Activated naive CD8-positive, alpha-beta T cell treated with anti-CD3 and anti-CD28 coated beads, Interleukin-2, amount 10 ng/mL, durations not matched to agents 7 days and 5 days (primary cell): ENCODE results near the gene MRPL41. TPM values are rescaled to one million over a fixed set of nuclear protein-coding genes. Genes with fewer than 3 reads are reported as not detected.
"Not testable (repeated sequence)": the region's sequence is repeated elsewhere in the genome, so short reads cannot be mapped to it uniquely, and the experiment has no call there.

Experiments used
- ATAC-seq: fragments of 150-1000 bp; cut with Tn5 transposase; one replicate; pipeline ENCODE4 v1.10.0; 2021; ENCODE audit warnings: low read depth, moderate library complexity
- POLR2A ChIA-PET: fragments of 350-600 bp; sonication (Branson Sonifier 250); formaldehyde crosslinking; loops from one replicate; lab custom pipeline; 2021; ENCODE audit warnings: antibody characterized with exemption; lab: Charles Lee
- DNase-seq: peaks from one replicate; pipeline ENCODE4 v3.0.0; 2021
- H3K27ac Mint-ChIP-seq: one replicate; pipeline ENCODE4 v1.8.0; 2022; ENCODE audit warnings: mild to moderate bottlenecking, mixed read lengths
- H3K27me3 Mint-ChIP-seq: one replicate; pipeline ENCODE4 v1.8.0; 2022; ENCODE audit warnings: mild to moderate bottlenecking, moderate library complexity, mixed read lengths
- H3K36me3 Mint-ChIP-seq: one replicate; pipeline ENCODE4 v1.8.0; 2021; ENCODE audit warnings: mild to moderate bottlenecking, mixed read lengths
- H3K4me1 Mint-ChIP-seq: one replicate; pipeline ENCODE4 v1.8.0; 2021; ENCODE audit warnings: mixed read lengths
- H3K4me3 Mint-ChIP-seq: one replicate; pipeline ENCODE4 v1.8.0; 2022; ENCODE audit warnings: mild to moderate bottlenecking, moderate library complexity, mixed read lengths
- H3K9me3 Mint-ChIP-seq: one replicate; pipeline ENCODE4 v1.8.0; 2021; ENCODE audit warnings: mixed read lengths
- total RNA-seq, 2 experiments: library from RNA; stranded (reverse); gene quantifications; one replicate each; pipeline ENCODE4 v1.2.3, GENCODE V29; 2021

Gene MRPL41
- total RNA-seq, 2 experiments from 2014 or later = 58.8 to 64.4 TPM

DNA sequence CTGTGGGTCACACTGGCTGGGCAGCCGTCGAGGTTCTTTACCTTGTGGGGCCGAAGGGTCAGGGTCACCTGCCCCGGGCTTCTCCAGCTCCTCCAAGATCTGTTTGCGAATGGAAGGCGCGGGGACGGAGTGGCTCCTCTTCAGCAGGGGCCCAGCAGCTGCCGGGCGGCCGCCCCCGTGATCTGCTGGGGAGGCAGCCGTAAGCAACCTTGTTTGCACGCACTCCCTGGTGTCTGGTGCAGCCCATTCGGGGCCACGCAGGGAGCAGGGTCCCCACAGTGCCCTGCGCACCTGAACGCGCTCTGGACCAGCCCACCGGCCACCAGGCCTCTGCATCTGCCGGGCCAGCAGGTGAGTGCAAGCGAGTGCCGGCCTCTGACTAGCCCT lies 36.3 kb upstream of the MRPL41 start:
- Mint-ChIP-seq H3K4me1 (peaks cover 3% of the 10 kb centered on the region), H3K36me3 (no peaks in the 10 kb centered on the region), H3K4me3 (no peak overlapping the region), H3K27ac (no peak overlapping the region), H3K27me3 (no peaks in the 10 kb centered on the region), H3K9me3 (no peaks in the 10 kb centered on the region)
- POLR2A ChIA-PET = no interaction called here
- DNase-seq = no peak
- ATAC-seq = peak; percentile 22

DNA sequence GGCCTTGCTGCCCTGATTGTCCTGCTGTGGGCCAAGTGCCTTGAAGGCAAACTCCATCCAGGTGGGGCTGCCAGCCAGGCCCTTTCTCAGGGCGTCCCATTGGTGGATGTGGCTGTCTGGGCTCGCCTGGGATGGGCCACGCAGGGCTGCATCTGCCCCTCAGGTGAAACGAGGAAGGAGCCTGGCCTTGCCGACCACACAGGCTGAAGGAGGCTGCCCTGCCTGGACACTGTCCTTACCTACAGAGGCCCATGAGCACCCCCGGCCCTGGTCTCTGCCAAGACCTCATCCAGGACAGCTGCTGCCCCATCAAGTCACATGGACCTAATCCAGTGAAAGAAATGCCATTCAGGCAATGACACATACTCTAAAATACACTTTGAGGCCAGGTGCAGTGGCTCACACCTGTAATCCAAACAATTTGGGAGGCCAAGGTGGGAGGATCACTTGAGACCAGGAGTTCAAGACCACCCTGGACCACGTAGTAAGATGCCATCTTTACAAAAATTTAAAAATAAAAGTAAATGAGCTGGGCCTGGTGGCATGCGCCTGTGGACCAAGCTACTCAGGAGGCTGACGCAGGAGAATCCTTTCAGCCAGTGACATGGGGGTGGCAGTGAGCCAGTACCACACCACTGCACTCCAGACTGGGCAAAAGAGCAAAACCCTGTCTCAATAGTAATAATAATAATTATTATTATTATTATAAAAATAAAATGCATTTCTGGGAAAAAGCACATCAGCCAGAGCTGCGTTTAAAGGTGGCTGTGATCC lies 35.3 kb upstream of the MRPL41 start:
- POLR2A ChIA-PET = no interaction called here
- DNase-seq (no peak), ATAC-seq (no peak)
- Mint-ChIP-seq H3K36me3 (no peaks in the 10 kb centered on the region), H3K27ac (no peak overlapping the region), H3K4me1 (peaks cover 3% of the 10 kb centered on the region), H3K9me3 (no peaks in the 10 kb centered on the region), H3K27me3 (no peaks in the 10 kb centered on the region), H3K4me3 (no peak overlapping the region)

- H3K27me3 Mint-ChIP-seq, H3K36me3 Mint-ChIP-seq, H3K4me1 Mint-ChIP-seq, POLR2A ChIA-PET, DNase-seq, H3K27ac Mint-ChIP-seq, H3K9me3 Mint-ChIP-seq, ATAC-seq, H3K4me3 Mint-ChIP-seq: not testable (repeated sequence)
Measured at GRCh38 chr9:137518661-137519459, 32.8 kb upstream of the MRPL41 start.

DNA sequence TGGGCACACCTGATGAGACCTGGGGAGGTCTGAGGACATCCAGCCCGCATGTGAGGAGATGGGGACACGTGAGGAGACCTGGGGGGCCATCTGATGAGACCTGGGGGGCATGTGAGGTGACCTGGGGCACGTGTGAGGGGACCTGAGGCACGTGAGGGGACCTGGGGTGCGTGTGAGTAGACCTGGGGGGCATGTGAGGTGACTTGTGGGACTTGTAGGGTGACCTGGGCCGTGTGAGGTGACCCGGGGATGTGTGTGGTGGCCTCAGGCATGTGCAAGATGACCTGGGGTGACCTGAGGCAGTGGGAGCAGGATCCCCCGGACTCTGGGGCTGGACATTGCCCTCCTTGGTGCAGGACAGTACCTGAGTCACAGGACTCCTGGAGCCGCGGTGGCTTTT lies 32.1 kb upstream of the MRPL41 start:
- ATAC-seq = no peak

GRCh38 chr9:137520614-137521404 lies 30.9 kb upstream of the MRPL41 start:
- Mint-ChIP-seq H3K4me1 (peaks cover 4% of the 10 kb centered on the region), H3K36me3 (no peaks in the 10 kb centered on the region), H3K9me3 (no peaks in the 10 kb centered on the region), H3K27ac (no peak overlapping the region), H3K27me3 (no peaks in the 10 kb centered on the region), H3K4me3 (no peak overlapping the region)
- DNase-seq (no peak), ATAC-seq (no peak)
- POLR2A ChIA-PET = no interaction called here

More for the DNA sequence above, 32.1 kb upstream of the MRPL41 start:
- no peaks in the 10 kb centered on the region for H3K9me3 Mint-ChIP-seq
- H3K4me3 Mint-ChIP-seq = no peak overlapping the region
- no peak for DNase-seq
- H3K36me3 Mint-ChIP-seq = no peaks in the 10 kb centered on the region
- H3K27ac Mint-ChIP-seq = peak overlapping the region; percentile 51
- no peaks in the 10 kb centered on the region for H3K27me3 Mint-ChIP-seq
- H3K4me1 Mint-ChIP-seq = no peaks in the 10 kb centered on the region
- POLR2A ChIA-PET = no interaction called here

DNA sequence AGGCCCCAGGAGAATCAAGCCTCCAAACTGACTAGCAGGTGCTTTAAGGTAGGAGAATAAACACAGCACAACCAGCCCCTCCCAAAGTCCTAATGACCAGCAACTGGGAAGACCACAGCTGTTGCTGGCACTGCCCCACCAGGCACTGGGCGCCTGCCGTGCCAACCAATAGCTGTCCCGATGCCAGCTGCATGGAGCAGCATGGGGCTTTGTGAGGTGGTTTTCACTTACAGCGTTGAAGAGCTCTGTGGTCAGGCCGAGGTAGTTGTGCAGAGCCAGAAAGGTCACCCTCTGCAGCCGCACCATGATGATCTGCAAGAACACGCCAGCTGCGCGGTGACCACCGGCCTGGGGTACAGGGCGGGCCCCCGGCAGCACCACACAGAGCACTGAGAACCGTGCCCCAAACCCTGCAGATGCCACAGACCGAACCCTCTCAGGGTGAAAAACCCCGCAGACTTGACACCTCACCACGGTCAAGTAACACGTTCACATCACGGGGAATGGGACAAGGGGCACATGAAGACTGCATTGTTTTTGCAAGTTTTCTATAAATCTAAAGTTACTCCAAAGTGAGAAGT lies 30.2 kb upstream of the MRPL41 start:
- POLR2A ChIA-PET = interaction anchor here (1.7 kb wide), 1 partner anchor 99 kb away, joined by 6 read pairs; the partner anchor contains the start of genes EXD3 and NOXA1
- DNase-seq (no peak), ATAC-seq (no peak)
- Mint-ChIP-seq H3K27me3 (peaks cover 1% of the 10 kb centered on the region), H3K27ac (no peak overlapping the region), H3K4me3 (no peak overlapping the region), H3K36me3 (no peaks in the 10 kb centered on the region), H3K9me3 (no peaks in the 10 kb centered on the region), H3K4me1 (peaks cover 4% of the 10 kb centered on the region)

GRCh38 chr9:137522746-137523455 lies 28.8 kb upstream of the MRPL41 start:
- ATAC-seq (no peak), DNase-seq (no peak)
- POLR2A ChIA-PET = interaction anchor here (1.7 kb wide), 1 partner anchor 100 kb away, joined by 6 read pairs; the partner anchor contains the start of genes EXD3 and NOXA1
- Mint-ChIP-seq H3K4me1 (peaks cover 4% of the 10 kb centered on the region), H3K4me3 (no peak overlapping the region), H3K9me3 (no peaks in the 10 kb centered on the region), H3K27ac (no peak overlapping the region), H3K36me3 (no peaks in the 10 kb centered on the region), H3K27me3 (peaks cover 6% of the 10 kb centered on the region)

GRCh38 chr9:137524161-137524980 lies 27.3 kb upstream of the MRPL41 start:
- DNase-seq (no peak), ATAC-seq (no peak)
- POLR2A ChIA-PET = no interaction called here
- H3K4me3 Mint-ChIP-seq = no peak overlapping the region
- H3K4me1 Mint-ChIP-seq = peaks cover 5% of the 10 kb centered on the region
- H3K36me3 Mint-ChIP-seq = no peaks in the 10 kb centered on the region
- H3K27ac Mint-ChIP-seq = no peak overlapping the region
- H3K27me3 Mint-ChIP-seq = peaks cover 6% of the 10 kb centered on the region
- no peaks in the 10 kb centered on the region for H3K9me3 Mint-ChIP-seq

DNA sequence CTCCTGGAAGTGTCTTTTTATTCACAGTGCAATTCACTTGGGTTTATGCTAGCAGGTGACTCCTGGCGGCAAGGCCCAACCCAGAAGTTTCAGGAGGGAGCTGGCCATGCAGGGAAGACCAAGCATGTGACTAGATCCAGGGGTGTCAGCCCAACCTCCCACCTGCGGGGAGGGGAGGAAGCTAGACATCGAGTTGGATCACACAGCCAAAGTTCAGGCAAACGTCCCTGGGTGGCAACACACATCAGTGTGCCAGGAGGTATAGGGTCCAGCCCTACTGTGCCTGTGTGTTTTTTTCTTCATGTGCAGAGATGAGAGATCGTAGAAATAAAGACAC lies 26.7 kb upstream of the MRPL41 start:
- H3K27me3 Mint-ChIP-seq = peaks cover 6% of the 10 kb centered on the region
- H3K4me3 Mint-ChIP-seq = no peak overlapping the region
- no peak for ATAC-seq
- POLR2A ChIA-PET = no interaction called here
- no peaks in the 10 kb centered on the region for H3K9me3 Mint-ChIP-seq
- H3K4me1 Mint-ChIP-seq = peaks cover 5% of the 10 kb centered on the region
- no peak overlapping the region for H3K27ac Mint-ChIP-seq
- DNase-seq = no peak
- no peaks in the 10 kb centered on the region for H3K36me3 Mint-ChIP-seq

- peaks cover 4% of the 10 kb centered on the region for H3K36me3 Mint-ChIP-seq
- POLR2A ChIA-PET = no interaction called here
- no peak overlapping the region for H3K4me3 Mint-ChIP-seq
- H3K27ac Mint-ChIP-seq = no peak overlapping the region
- no peaks in the 10 kb centered on the region for H3K9me3 Mint-ChIP-seq
- ATAC-seq = no peak
- peaks cover 6% of the 10 kb centered on the region for H3K27me3 Mint-ChIP-seq
- H3K4me1 Mint-ChIP-seq = peaks cover 21% of the 10 kb centered on the region
- no peak for DNase-seq
Measured at GRCh38 chr9:137530331-137530730, 21.3 kb upstream of the MRPL41 start.

- POLR2A ChIA-PET = interaction anchor here (1.1 to 1.7 kb wide), 2 partner anchors 35 to 72 kb away, joined by 3 to 4 read pairs; partner anchors contain the start of gene NSMF
- Mint-ChIP-seq H3K9me3 (peaks cover 2% of the 10 kb centered on the region), H3K27me3 (peaks cover 5% of the 10 kb centered on the region), H3K36me3 (peaks cover 6% of the 10 kb centered on the region), H3K4me1 (peaks cover 23% of the 10 kb centered on the region), H3K27ac (no peak overlapping the region), H3K4me3 (no peak overlapping the region)
- DNase-seq = no peak
- ATAC-seq = no peak
Measured at GRCh38 chr9:137531099-137531765, 20.4 kb upstream of the MRPL41 start.
